Mesothelial cell of epicardium (in vitro differentiated cells): ENCODE results near the gene MTCL1. TPM values are rescaled to one million over a fixed set of nuclear protein-coding genes. Genes with fewer than 3 reads are reported as not detected.

ENCODE experiments used
- DNase-seq, 2 experiments: peaks; one replicate each; pipeline ENCODE4 v3.0.0; 2021; ENCODE audit warnings: low spot score in 2 of 2; ENCODE audit not compliant: unreplicated experiment in 2 of 2
- H3K27ac Mint-ChIP-seq: 2 replicates; pipeline ENCODE4 v1.8.0; 2021; ENCODE audit warnings: mixed read lengths
- H3K27me3 Mint-ChIP-seq: 2 replicates; pipeline ENCODE4 v1.8.0; 2021; ENCODE audit warnings: low read depth, mixed read lengths
- H3K36me3 Mint-ChIP-seq: 2 replicates; pipeline ENCODE4 v1.8.0; 2021; ENCODE audit warnings: mixed read lengths
- H3K4me1 Mint-ChIP-seq: 2 replicates; pipeline ENCODE4 v1.8.0; 2021; ENCODE audit warnings: mixed read lengths
- H3K4me3 Mint-ChIP-seq: 2 replicates; pipeline ENCODE4 v1.8.0; 2021; ENCODE audit warnings: mild to moderate bottlenecking, moderate library complexity, mixed read lengths
- H3K9me3 Mint-ChIP-seq: 2 replicates; pipeline ENCODE4 v1.8.0; 2021; ENCODE audit warnings: mixed read lengths
- CTCF ChIP-seq: fragments of 200-600 bp; sonication (generic); IDR thresholded peaks from one replicate; pipeline ENCODE4 v1.5.0; 2021; ENCODE audit warnings: antibody characterized with exemption; ENCODE audit not compliant: unreplicated experiment
- total RNA-seq: library from RNA; stranded (reverse); gene quantifications from 3 replicates; pipeline ENCODE4 v1.2.1, GENCODE V29; 2021

MTCL1 gene
- total RNA-seq, 1 donor from 2014 or later = 24.7 TPM

- Mint-ChIP-seq H3K4me3 (no peak overlapping the region), H3K27me3 (no peaks in the 10 kb centered on the region), H3K4me1 (peaks cover 31% of the 10 kb centered on the region), H3K27ac (peak overlapping the region; percentile 50), H3K36me3 (no peaks in the 10 kb centered on the region), H3K9me3 (no peaks in the 10 kb centered on the region)
- TF ChIP-seq CTCF = no peak
- no peak for DNase-seq
Observed at GRCh38 chr18:8805552-8805951, 100.2 kb downstream of the MTCL1 start.

- Mint-ChIP-seq H3K27me3 (no peaks in the 10 kb centered on the region), H3K27ac (no peak overlapping the region), H3K4me3 (no peak overlapping the region), H3K4me1 (peaks cover 24% of the 10 kb centered on the region), H3K9me3 (no peaks in the 10 kb centered on the region), H3K36me3 (peaks cover 3% of the 10 kb centered on the region)
- no peak for TF ChIP-seq CTCF
- DNase-seq = no peak
Observed at GRCh38 chr18:8806100-8806797, 100.9 kb downstream of the MTCL1 start.

GRCh38 chr18:8806798-8807487, 101.6 kb downstream of the MTCL1 start:
- TF ChIP-seq CTCF = no peak
- DNase-seq = no peak
- Mint-ChIP-seq H3K27ac (no peak overlapping the region), H3K4me3 (no peak overlapping the region), H3K9me3 (no peaks in the 10 kb centered on the region), H3K4me1 (peaks cover 17% of the 10 kb centered on the region), H3K36me3 (peaks cover 3% of the 10 kb centered on the region), H3K27me3 (no peaks in the 10 kb centered on the region)

- Mint-ChIP-seq H3K9me3 (no peaks in the 10 kb centered on the region), H3K27me3 (no peaks in the 10 kb centered on the region), H3K4me3 (no peak overlapping the region), H3K4me1 (peaks cover 13% of the 10 kb centered on the region), H3K36me3 (peaks cover 3% of the 10 kb centered on the region), H3K27ac (no peak overlapping the region)
- DNase-seq = no peak
- no peak for TF ChIP-seq CTCF
Observed at GRCh38 chr18:8807488-8807805, 102.1 kb downstream of the MTCL1 start.

- Mint-ChIP-seq H3K4me3 (no peak overlapping the region), H3K36me3 (peaks cover 3% of the 10 kb centered on the region), H3K4me1 (peaks cover 7% of the 10 kb centered on the region), H3K27ac (no peak overlapping the region), H3K9me3 (no peaks in the 10 kb centered on the region), H3K27me3 (no peaks in the 10 kb centered on the region)
- TF ChIP-seq CTCF = no peak
- DNase-seq = no peak
Observed at GRCh38 chr18:8808001-8808400, 102.6 kb downstream of the MTCL1 start.
